Measurements from ENCODE around the gene ARNT2.

The ARNT2 gene

DNA sequence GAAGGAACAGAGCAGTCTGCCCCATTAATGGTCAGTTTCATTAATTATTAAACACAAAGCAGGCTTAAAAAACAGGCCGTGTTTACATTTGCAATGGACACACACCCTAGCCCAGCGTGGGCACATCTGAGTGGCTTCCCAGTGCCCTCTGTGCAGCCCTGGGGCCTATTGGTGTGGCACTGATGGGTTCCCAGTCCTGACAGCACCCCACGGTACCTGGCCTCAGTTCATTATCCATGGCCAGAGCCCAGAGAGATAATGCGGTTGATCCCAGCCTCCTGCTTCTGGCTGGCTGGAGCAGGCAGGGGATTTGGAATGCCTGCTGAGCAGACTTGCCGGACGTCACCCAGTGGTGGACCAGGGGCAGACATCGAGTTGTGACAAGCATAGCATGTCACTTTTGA is 180.4 kb downstream of the ARNT2 start:
- TF ChIP-seq, protein P1, sequence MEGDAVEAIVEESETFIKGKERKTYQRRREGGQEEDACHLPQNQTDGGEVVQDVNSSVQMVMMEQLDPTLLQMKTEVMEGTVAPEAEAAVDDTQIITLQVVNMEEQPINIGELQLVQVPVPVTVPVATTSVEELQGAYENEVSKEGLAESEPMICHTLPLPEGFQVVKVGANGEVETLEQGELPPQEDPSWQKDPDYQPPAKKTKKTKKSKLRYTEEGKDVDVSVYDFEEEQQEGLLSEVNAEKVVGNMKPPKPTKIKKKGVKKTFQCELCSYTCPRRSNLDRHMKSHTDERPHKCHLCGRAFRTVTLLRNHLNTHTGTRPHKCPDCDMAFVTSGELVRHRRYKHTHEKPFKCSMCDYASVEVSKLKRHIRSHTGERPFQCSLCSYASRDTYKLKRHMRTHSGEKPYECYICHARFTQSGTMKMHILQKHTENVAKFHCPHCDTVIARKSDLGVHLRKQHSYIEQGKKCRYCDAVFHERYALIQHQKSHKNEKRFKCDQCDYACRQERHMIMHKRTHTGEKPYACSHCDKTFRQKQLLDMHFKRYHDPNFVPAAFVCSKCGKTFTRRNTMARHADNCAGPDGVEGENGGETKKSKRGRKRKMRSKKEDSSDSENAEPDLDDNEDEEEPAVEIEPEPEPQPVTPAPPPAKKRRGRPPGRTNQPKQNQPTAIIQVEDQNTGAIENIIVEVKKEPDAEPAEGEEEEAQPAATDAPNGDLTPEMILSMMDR (IDR thresholded peaks at IDR 0.05; ENCODE audit: extremely low read depth, insufficient read depth, missing control alignments): no peak
- in situ Hi-C loops (cut with MboI; ENCODE audit: low pct_unique_long_range_greater_than_20kb, low sequenced_read_pairs, unreplicated experiment): no loop called here
- no peak for DNase-seq (ENCODE audit: low spot score)

DNA sequence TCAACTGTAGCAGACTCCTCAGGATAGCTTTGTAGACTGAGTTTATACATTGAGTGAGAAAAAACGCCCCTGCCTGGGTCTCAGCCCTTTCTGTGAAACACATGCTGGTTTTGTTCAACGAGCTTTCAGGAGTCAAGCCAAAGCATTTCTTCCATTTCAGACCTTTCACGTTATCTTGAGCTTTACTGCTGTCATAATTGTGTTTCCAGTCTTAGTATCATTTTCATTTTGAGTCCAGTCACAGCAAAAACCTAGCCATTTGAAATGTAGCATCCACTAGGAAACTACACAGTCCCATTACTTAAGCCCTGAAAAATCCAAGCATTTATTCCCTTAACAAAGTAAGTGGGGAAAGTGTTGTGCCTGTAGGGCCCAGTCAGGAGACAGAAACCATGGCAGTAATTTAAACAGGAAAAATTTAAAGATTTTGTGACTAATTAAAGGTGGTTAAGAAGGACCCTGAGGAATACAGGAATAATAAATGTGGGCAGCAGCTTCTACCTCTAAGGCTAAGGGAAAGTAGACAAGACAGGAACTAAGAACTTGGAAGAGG is 180.9 kb downstream of the ARNT2 start:
- in situ Hi-C loops (cut with MboI; ENCODE audit: low pct_unique_long_range_greater_than_20kb, low sequenced_read_pairs, unreplicated experiment): no loop called here
- TF ChIP-seq, protein P1 (IDR thresholded peaks at IDR 0.05; ENCODE audit: extremely low read depth, insufficient read depth, missing control alignments): no peak

DNA sequence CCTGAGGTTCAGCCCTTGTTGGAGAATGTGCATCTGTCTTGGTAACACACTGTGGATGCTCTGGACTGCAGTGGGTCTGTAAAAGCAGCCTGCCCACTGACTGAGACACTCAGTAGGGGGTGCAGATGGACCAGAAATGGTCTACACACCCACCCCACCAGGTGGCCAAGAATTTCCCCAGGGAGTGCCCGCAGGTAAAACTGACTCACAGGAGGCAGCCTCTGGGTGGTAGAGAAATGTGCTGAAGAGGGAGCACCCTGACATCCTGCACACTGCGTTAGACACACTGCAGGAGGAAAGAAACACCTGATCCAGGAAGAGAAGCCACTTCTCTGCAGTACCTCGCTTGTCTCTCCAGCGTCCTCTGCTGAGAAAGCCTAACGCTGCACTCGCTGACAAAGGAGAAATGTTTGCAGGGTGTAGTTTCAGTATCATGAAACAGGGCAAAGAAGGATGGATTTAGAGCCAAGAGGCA is 181.4 kb downstream of the ARNT2 start:
- in situ Hi-C loops (cut with MboI; ENCODE audit: low pct_unique_long_range_greater_than_20kb, low sequenced_read_pairs, unreplicated experiment): no loop called here
- DNase-seq (ENCODE audit: low spot score): no peak
- TF ChIP-seq, protein P1 (IDR thresholded peaks at IDR 0.05; ENCODE audit: extremely low read depth, insufficient read depth, missing control alignments): no peak

More for the DNA sequence above, 180.9 kb downstream of the ARNT2 start:
- DNase-seq (ENCODE audit: low spot score): no peak

DNA sequence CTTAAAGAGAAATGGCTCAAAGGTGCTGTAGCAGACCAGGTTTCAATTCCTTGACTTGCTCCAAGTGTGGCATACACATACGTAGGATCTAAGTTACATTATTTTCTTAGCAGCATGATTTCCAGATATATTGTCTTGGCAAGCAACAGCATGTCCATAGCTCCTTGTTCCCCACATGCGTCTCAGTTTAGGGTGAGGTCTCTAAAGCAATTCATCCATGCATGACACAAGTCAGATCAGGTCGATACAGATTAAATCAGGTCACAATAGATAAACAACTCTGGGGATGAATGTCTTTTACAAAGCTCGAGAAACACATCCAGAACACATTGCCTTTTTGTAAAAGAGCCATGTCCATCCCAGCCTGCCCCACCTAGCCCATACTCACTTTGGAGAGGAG is 182.0 kb downstream of the ARNT2 start:
- DNase-seq (ENCODE audit: low spot score): no peak
- in situ Hi-C loops (cut with MboI; ENCODE audit: low pct_unique_long_range_greater_than_20kb, low sequenced_read_pairs, unreplicated experiment): no loop called here
- TF ChIP-seq, protein P1 (IDR thresholded peaks at IDR 0.05; ENCODE audit: extremely low read depth, insufficient read depth, missing control alignments): no peak

DNA sequence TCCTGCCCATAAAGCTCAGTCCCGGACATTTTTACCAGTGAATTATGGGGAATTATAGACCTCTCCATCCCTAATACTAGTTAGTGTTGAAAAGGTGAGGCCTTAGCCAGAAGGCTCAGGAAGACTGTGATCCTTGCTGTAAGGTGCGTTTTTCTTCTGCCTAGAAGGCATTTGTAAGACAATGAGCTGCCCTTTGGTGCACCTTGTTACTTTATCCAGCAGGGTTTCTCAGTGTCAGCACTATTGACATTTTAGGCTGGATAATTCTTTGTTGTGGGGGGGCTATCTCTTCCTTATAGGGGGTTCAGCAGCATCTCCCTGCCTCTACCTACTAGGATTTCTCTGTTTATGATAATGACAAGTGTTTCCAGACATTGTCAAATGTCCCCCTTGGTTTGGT is 182.8 kb downstream of the ARNT2 start:
- in situ Hi-C loops (cut with MboI; ENCODE audit: low pct_unique_long_range_greater_than_20kb, low sequenced_read_pairs, unreplicated experiment): no loop called here
- no peak for DNase-seq (ENCODE audit: low spot score)
- TF ChIP-seq, protein P1 (IDR thresholded peaks at IDR 0.05; ENCODE audit: extremely low read depth, insufficient read depth, missing control alignments): no peak

DNA sequence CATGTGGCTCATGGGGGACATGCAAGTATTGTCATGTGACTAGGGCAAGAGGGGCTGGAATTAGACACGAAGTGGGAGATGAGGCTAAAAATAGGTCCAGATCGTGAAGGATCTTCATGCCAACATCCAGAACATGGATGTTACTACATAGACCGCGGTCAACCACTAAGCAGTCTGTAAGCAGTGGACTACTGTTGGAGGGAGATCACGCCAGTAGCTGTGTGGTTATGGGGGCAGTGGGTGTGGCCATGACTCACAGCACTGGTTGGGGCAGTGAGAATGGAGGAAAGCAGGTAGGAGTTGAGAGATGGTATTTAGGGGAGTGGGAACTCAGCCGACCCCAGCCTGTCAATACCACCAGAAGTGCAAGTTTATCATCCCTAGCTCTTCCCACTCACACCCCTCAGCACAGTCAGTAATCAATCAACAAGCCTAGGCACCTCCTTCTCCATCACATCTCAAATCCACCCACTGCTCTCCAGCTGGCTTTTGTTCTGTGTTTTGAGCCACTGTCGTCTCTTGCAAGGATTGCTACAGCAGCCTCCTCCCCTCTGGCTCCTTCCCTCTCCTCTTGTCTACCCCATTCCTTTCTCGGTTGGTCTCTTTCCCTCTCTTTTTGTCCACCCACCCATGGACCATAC is 183.8 kb downstream of the ARNT2 start:
- no peak for DNase-seq (ENCODE audit: low spot score)
- in situ Hi-C loops (cut with MboI; ENCODE audit: low pct_unique_long_range_greater_than_20kb, low sequenced_read_pairs, unreplicated experiment): no loop called here
- TF ChIP-seq, protein P1 (IDR thresholded peaks at IDR 0.05; ENCODE audit: extremely low read depth, insufficient read depth, missing control alignments): no peak
